ENCODE data around the gene RALGPS2. TPM values are rescaled to one million over a fixed set of nuclear protein-coding genes. Genes with fewer than 3 reads are reported as not detected.
A peak's percentile ranks its signal among the peaks of the same experiment; 100 is the strongest.
"Not testable (repeated sequence)": the region's sequence is repeated elsewhere in the genome, so short reads cannot be mapped to it uniquely, and the experiment has no call there.

RALGPS2 gene
- total RNA-seq, 1 experiment from 2014 or later, result 16.5 TPM

DNA sequence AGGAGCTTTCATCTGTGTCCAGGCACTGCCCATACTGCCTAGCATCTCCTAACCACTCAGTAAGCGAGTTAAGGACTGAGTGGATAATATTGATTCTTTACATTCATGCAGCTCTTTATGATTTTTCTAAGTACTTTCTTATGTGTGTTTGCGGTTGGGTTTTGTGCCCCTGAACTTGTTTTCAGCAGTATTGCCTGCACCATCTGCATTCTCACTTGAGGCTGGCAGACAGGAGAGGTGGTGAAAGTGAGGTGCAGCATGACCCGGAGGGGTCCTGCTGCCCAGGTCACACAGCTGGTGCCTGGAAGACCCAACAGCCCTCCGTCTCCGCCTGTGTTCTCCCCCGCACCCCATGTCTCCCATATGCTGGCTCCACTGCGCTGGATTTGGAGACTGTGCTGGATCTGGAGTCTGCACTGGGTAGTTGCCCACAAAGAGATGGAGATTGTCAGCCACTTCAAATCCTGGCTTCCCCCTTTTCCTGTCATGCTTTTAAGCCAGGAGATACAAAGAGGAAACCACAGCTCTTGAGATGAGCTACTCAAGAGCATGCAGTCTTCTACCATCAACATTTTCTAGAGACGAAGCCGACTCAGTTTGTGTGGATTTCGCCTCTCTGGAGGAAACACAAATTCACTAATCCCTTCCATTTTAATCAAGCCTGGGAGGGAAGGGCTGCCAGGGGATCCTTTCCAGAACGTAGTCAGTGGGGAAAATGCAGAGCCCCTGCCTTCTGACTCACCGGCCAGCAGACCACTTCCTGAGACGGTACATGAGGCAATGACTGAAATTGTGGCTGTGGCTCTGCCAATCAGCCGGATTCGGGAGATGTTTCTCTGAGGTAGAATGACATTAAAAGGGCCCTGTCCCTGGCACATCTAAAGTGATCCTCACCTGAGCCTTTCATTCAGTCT, 217.5 kb downstream of the RALGPS2 start:
- peak; percentile 66 for DNase-seq (ENCODE audit: low spot score)

GRCh38 chr1:178944729-178945128, 219.7 kb downstream of the RALGPS2 start:
- peak; percentile 56 for DNase-seq (ENCODE audit: low spot score)

DNA sequence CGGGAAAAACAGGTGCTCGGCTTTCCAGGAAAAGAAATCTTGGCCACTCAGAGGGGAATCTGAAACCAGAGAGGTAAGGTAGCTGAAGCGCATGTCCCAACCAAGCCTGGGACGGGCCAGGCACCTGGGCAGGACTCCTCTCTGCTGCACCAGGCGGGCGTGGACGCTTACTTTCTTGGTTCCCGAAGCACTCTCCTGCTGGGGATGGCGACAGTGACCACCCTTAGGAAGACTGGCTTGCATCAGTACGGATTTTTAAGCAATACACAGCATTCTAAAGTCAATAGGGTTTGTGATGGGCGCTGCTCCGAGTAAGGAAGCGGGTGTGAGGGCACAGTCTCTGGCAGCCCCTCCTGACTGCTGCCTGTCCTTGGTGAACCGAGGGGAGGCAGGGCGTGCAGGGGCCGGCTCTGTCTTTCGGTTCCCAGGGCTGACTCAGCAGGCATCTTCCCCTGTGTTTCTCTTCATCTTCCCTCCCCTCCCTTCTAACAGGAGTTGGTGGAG, 220.8 kb downstream of the RALGPS2 start:
- no peak for DNase-seq (ENCODE audit: low spot score)

DNA sequence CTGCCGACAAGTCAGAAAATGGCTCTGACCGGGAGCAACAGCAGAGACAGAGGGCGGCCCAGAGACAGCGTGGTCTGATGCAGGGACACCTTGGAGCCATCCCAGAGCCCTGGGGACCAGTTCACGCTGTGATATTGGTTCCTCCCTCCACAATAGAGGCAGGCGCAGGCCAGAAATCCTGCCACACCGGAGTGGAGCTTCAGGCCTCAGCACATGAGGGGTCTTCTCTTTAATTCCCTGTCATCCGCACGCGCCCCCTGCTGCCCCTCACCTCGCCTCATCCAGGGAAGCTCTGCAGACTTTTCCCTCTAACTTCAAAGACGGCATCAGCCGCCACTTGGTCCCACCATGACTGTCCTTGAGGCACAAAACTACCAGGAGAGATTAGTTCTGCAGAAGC, 221.4 kb downstream of the RALGPS2 start:
- DNase-seq (ENCODE audit: low spot score), result no peak

GRCh38 chr1:178946855-178947676, 222.0 kb downstream of the RALGPS2 start:
- DNase-seq (ENCODE audit: low spot score), result no peak

DNA sequence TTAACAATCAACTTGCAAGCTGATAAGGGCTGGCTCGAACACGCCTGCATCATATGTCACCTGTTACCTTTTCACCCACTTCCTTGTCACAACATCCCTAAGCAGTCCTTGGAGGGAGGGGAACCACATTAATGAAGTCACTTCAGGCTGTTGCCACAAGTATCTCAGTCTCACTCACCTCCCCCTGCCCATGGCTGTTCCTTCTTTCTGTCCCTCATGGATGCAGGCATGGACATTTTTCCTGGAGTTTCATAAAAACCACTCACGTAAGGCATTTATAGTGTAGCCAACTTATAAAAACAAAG, 222.6 kb downstream of the RALGPS2 start:
- DNase-seq (ENCODE audit: low spot score), result no peak

GRCh38 chr1:178948676-178949075, 223.6 kb downstream of the RALGPS2 start:
- DNase-seq (ENCODE audit: low spot score), result no peak

- not testable (repeated sequence) for DNase-seq (ENCODE audit: low spot score)
Measured at GRCh38 chr1:178949866-178950265, 224.8 kb downstream of the RALGPS2 start.

DNA sequence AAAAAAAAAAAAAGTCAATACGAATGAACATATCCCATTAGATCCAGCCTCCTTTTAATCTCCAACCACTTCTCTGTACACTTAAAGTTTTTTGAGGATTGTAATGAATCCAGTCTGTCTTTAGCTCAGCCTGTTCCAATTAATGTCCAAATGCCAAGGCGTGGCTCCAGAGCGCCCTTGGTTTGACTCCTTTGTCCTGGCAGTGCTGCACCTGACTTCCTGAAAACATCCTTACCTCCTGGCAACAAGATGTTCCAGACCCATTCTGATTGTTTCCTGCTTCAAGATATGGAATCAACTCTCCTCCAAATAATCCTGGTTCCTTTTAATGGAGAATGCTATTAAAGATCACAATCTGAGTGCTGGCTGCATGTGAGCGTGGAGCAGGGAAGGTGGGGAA, 226.6 kb downstream of the RALGPS2 start:
- DNase-seq (ENCODE audit: low spot score), result no peak

- DNase-seq (ENCODE audit: low spot score), result no peak
Measured at GRCh38 chr1:178953034-178953433, 228.0 kb downstream of the RALGPS2 start.

DNA sequence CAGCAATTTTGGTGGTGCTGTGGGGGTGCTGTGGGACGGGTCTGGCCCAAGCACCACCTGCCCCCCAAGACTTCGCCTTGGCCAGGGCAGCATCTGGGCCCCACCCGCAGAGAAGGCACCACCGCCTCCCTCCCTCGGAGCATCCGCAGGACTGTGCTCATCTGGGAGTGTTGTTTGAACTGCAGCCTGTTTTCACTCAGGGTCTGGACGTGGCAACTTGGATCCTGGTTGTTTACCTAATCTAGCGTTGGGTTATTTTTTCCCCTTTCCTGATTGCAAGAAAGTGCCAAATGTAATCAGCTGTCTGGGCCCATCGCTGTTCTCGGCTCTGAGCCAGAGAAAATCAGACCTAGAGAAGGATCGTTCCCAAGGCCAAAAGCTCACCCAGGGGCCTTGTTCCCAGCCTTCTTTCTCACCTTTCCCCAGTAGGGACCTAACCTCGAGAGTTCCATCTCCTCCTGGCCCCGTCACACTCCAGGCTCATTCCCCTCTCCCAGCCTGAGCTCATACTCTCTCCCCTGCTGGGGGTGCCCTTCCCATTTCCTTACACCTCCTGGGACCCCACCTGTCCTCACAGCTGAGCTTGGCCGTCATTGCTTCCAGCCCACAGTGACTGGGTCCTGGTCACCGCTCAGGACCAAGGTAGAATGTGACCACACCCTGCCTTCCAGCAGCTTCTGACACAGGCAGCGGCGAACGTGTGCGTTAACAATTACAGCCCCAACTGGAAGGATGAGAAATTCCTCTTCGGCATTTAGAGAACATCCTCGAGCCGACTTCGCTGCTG, 228.7 kb downstream of the RALGPS2 start:
- DNase-seq (ENCODE audit: low spot score), result no peak

GRCh38 chr1:178954325-178954690, 229.3 kb downstream of the RALGPS2 start:
- DNase-seq (ENCODE audit: low spot score), result no peak

DNA sequence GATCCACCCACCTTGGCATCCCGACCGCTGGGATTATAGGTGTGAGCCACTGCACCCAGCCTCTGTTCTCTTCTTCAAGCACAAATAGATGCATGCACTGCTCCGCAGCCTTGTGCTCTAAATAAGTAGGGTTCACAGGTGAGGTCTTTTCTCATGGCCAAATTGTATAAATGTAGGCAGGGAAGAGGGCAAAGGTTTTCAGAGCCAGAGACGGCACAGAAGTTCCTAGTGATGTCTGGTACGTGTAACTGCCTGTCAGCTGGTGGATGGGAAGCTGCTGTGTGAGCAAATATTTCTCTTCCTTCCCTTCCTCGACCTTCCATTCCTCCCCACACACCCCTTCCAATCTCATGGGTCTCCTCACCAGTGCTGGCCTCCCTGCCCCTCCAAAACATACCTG, 229.9 kb downstream of the RALGPS2 start:
- no peak for DNase-seq (ENCODE audit: low spot score)

GRCh38 chr1:178955391-178955954, 230.4 kb downstream of the RALGPS2 start:
- no peak for DNase-seq (ENCODE audit: low spot score)

DNA sequence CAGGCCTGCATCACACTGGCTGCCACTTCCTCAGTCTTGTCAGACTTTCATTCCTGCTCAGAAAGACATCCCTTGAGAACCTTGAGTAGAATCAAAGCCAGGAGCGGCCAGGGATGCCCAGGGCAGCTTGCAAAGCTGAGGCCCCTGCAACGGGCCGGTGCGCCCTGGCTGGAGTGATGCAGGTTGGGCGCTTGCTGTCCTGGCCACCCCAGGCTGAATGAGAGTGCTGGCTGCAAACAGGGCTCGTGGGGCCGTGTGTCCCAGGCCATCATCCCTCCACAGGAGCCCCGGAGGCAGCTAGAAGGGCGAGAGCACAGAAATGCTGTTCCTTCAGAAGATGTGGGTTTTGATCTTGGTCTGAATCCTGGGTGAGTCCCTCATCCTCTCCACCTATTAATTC, 233.4 kb downstream of the RALGPS2 start:
- DNase-seq (ENCODE audit: low spot score), result no peak

GRCh38 chr1:178959543-178960460, 234.8 kb downstream of the RALGPS2 start:
- DNase-seq (ENCODE audit: low spot score), result peak; percentile 10

- DNase-seq (ENCODE audit: low spot score), result no peak
Measured at GRCh38 chr1:178960482-178961240, 235.6 kb downstream of the RALGPS2 start.

GRCh38 chr1:178961331-178961730, 236.3 kb downstream of the RALGPS2 start:
- no peak for DNase-seq (ENCODE audit: low spot score)

- no peak for DNase-seq (ENCODE audit: low spot score)
Measured at GRCh38 chr1:178961868-178962267, 236.8 kb downstream of the RALGPS2 start.

Measured in A172 (cell line).